Esophagus muscularis mucosa (tissue), 4 donors: ENCODE measurements around the gene NRG2. TPM values are rescaled to one million over a fixed set of nuclear protein-coding genes. Genes with fewer than 3 reads are reported as not detected.

ENCODE experiments used
- DNase-seq: peaks from one replicate; pipeline ENCODE4 v3.0.0-alpha.2; 2017; ENCODE audit errors: extremely low spot score
- H3K27ac ChIP-seq, 4 donors: fragments of 200-600 bp; sonication (generic); replicated peaks in 1 of 4; 1 replicate in 3 of 4; 2 replicates in 1 of 4; pipeline ENCODE4 v1.5.1; 2016 to 2019; ENCODE audit warnings: mild to moderate bottlenecking in 1 of 4
- H3K27me3 ChIP-seq, 4 donors: fragments of 200-600 bp; sonication (generic); one replicate each; pipeline versions ENCODE4 v1.5.1 to v1.6.0; 2016 to 2019
- H3K36me3 ChIP-seq, 4 donors: fragments of 200-600 bp; sonication (generic); one replicate each; pipeline ENCODE4 v1.5.1; 2016 to 2019
- H3K4me1 ChIP-seq, 4 donors: fragments of 200-600 bp; sonication (generic); one replicate each; pipeline ENCODE4 v1.5.1; 2016 to 2019
- H3K4me3 ChIP-seq, 4 donors: fragments of 200-600 bp; sonication (generic); 1 replicate in 2 of 4; 2 replicates in 2 of 4; pipeline ENCODE4 v1.5.1; 2016 to 2019; ENCODE audit warnings: mild to moderate bottlenecking in 4 of 4, moderate library complexity in 1 of 4
- H3K9me3 ChIP-seq, 4 donors: fragments of 200-600 bp; sonication (generic); 1 replicate in 3 of 4; 2 replicates in 1 of 4; pipeline ENCODE4 v1.5.1; 2016 to 2019
- CTCF ChIP-seq, 3 experiments: fragments of 200-600 bp in 2 of 3; fragments of 450-650 bp in 1 of 3; sonication (generic) in 2 of 3; IDR thresholded peaks; one replicate each; pipeline ENCODE4 v1.5.1; 2017 to 2019; ENCODE audit warnings: antibody characterized with exemption in 3 of 3, mild to moderate bottlenecking in 2 of 3, moderate library complexity in 1 of 3
- EP300 ChIP-seq: sonication (generic); formaldehyde crosslinking; IDR thresholded peaks from one replicate; pipeline ENCODE4 v1.6.1; 2017; ENCODE audit warnings: antibody characterized with exemption
- POLR2A ChIP-seq: fragments of 450-650 bp; IDR thresholded peaks from one replicate; pipeline ENCODE4 v1.6.1; 2017; ENCODE audit warnings: antibody characterized with exemption, moderate library complexity, mild to moderate bottlenecking, low read depth
- POLR2AphosphoS5 ChIP-seq, 2 donors: sonication (generic); formaldehyde crosslinking; IDR thresholded peaks; one replicate each; pipeline ENCODE4 v1.6.1; 2017; ENCODE audit warnings: antibody characterized with exemption in 2 of 2
- WGBS: methylation state at CpG from one replicate; pipeline ENCODE4 v1.1.5; 2018; 5-methylcytosine and 5-hydroxymethylcytosine counted together
- intact Hi-C: fragments of 100-400 bp; cut with DNase I; formaldehyde crosslinking; loops from one replicate; pipeline ENCODE4 v1.15.1; 2023
- total RNA-seq, 4 donors: library from RNA; depleted of rRNA; stranded (reverse); fragments of >200 nt; gene quantifications; one replicate each; pipeline versions ENCODE4 v1.1.0 to v1.2.1, GENCODE V29; 2016

NRG2 gene
- total RNA-seq, 4 donors from 2014 or later, result 2.8 to 5.0 (median 4.1) TPM

- Histone ChIP-seq H3K27me3 (no peaks in the 10 kb centered on the region), H3K4me3 (no peak overlapping the region), H3K27ac (no peak overlapping the region), H3K9me3 (no peaks in the 10 kb centered on the region), H3K36me3 (no peaks in the 10 kb centered on the region), H3K4me1 (peaks cover 14 to 20% (median 16%) of the 10 kb centered on the region in 4 donors)
- no peak for DNase-seq
- intact Hi-C loops, result no loop called here
- 92% methylated on average over 2 of the region's 2 CpGs for WGBS
- TF ChIP-seq POLR2A (no peak), CTCF (IDR thresholded peaks at IDR 0.05) (no peak), EP300 (no peak), POLR2AphosphoS5 (IDR thresholded peaks at IDR 0.05) (no peak)
Observed at GRCh38 chr5:140032296-140032695, 10.8 kb downstream of the NRG2 start.

- Histone ChIP-seq H3K27me3 (no peaks in the 10 kb centered on the region), H3K4me1 (peaks cover 0 to 16% (median 14%) of the 10 kb centered on the region in 4 donors), H3K4me3 (no peak overlapping the region), H3K27ac (no peak overlapping the region), H3K9me3 (no peaks in the 10 kb centered on the region), H3K36me3 (no peaks in the 10 kb centered on the region)
- 97% methylated on average over 2 of the region's 2 CpGs for WGBS
- intact Hi-C loops, result no loop called here
- TF ChIP-seq POLR2AphosphoS5 (IDR thresholded peaks at IDR 0.05) (no peak), EP300 (no peak), CTCF (IDR thresholded peaks at IDR 0.05) (no peak), POLR2A (no peak)
- DNase-seq, result no peak
Observed at GRCh38 chr5:140027807-140028206, 15.3 kb downstream of the NRG2 start.

- no peak for DNase-seq
- H3K9me3 ChIP-seq, result no peaks in the 10 kb centered on the region
- no peak overlapping the region for H3K27ac ChIP-seq
- no peaks in the 10 kb centered on the region for H3K27me3 ChIP-seq
- H3K4me1 ChIP-seq, result peaks cover 8 to 37% (median 32%) of the 10 kb centered on the region in 4 donors
- intact Hi-C loops, result no loop called here
- no peak overlapping the region for H3K4me3 ChIP-seq
- TF ChIP-seq EP300, result no peak
- no peak for TF ChIP-seq CTCF (IDR thresholded peaks at IDR 0.05)
- TF ChIP-seq POLR2A, result no peak
- no peak for TF ChIP-seq POLR2AphosphoS5 (IDR thresholded peaks at IDR 0.05)
- H3K36me3 ChIP-seq, result no peaks in the 10 kb centered on the region
- WGBS, result 63% methylated on average over 3 of the region's 3 CpGs
Observed at GRCh38 chr5:140025736-140026135, 17.4 kb downstream of the NRG2 start.

- no peak overlapping the region for H3K4me3 ChIP-seq
- no peak for DNase-seq
- H3K27me3 ChIP-seq, result no peaks in the 10 kb centered on the region
- peaks cover 13 to 45% (median 40%) of the 10 kb centered on the region in 4 donors for H3K4me1 ChIP-seq
- intact Hi-C loops, result no loop called here
- WGBS, result 47% methylated on average over 1 of the region's 1 CpG
- H3K9me3 ChIP-seq, result no peaks in the 10 kb centered on the region
- no peak for TF ChIP-seq EP300
- TF ChIP-seq POLR2A, result no peak
- no peak for TF ChIP-seq CTCF (IDR thresholded peaks at IDR 0.05)
- TF ChIP-seq POLR2AphosphoS5 (IDR thresholded peaks at IDR 0.05), result no peak
- no peak overlapping the region for H3K27ac ChIP-seq
- no peaks in the 10 kb centered on the region for H3K36me3 ChIP-seq
Observed at GRCh38 chr5:140024928-140025327, 18.2 kb downstream of the NRG2 start.

- no peak overlapping the region for H3K27ac ChIP-seq
- WGBS, result 92% methylated on average over 6 of the region's 6 CpGs
- no peaks in the 10 kb centered on the region for H3K9me3 ChIP-seq
- H3K36me3 ChIP-seq, result no peaks in the 10 kb centered on the region
- no peak for DNase-seq
- intact Hi-C loops, result no loop called here
- TF ChIP-seq POLR2AphosphoS5 (IDR thresholded peaks at IDR 0.05), result no peak
- no peak for TF ChIP-seq POLR2A
- no peak for TF ChIP-seq CTCF (IDR thresholded peaks at IDR 0.05)
- TF ChIP-seq EP300, result no peak
- no peak overlapping the region for H3K4me3 ChIP-seq
- H3K27me3 ChIP-seq, result no peaks in the 10 kb centered on the region
- H3K4me1 ChIP-seq, result peaks cover 25 to 57% (median 52%) of the 10 kb centered on the region in 4 donors
Observed at GRCh38 chr5:140023611-140024191, 19.4 kb downstream of the NRG2 start.
